Measurements from ENCODE around the gene NCKAP5.

DNA sequence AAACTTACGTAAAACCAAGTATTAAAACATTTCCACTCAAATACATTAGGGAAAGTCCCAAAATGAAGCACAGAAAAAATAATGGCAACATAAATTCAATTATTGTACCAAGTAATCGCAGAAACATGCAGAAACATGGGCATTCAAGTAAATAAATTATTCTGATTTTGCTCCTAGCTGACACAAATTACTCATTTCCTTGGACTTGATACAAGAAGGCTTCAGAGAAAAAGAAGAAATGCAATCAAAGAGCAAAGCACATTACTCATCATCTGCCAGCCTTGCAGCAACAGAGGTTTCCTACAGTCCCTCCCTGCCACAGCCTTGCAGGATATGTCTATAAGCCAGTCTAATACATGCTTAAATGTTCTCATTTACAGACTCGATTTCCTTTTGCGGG is 458.5 kb downstream of the NCKAP5 start:
- TF ChIP-seq POLR2A (IDR thresholded peaks at IDR 0.05), result no peak
- TF ChIP-seq, protein P1, sequence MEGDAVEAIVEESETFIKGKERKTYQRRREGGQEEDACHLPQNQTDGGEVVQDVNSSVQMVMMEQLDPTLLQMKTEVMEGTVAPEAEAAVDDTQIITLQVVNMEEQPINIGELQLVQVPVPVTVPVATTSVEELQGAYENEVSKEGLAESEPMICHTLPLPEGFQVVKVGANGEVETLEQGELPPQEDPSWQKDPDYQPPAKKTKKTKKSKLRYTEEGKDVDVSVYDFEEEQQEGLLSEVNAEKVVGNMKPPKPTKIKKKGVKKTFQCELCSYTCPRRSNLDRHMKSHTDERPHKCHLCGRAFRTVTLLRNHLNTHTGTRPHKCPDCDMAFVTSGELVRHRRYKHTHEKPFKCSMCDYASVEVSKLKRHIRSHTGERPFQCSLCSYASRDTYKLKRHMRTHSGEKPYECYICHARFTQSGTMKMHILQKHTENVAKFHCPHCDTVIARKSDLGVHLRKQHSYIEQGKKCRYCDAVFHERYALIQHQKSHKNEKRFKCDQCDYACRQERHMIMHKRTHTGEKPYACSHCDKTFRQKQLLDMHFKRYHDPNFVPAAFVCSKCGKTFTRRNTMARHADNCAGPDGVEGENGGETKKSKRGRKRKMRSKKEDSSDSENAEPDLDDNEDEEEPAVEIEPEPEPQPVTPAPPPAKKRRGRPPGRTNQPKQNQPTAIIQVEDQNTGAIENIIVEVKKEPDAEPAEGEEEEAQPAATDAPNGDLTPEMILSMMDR (IDR thresholded peaks at IDR 0.05), result no peak
